HepG2 (cell line): ENCODE measurements around the gene KBTBD13. TPM values are rescaled to one million over a fixed set of nuclear protein-coding genes. Genes with fewer than 3 reads are reported as not detected.

Experiments used
- ARNT2 ChIP-seq: sonication (generic); formaldehyde crosslinking; IDR thresholded peaks from 2 replicates; pipeline ENCODE4 v1.8.0; 2022; ENCODE audit warnings: mild to moderate bottlenecking, low read depth, missing genetic modification reagents, moderate library complexity
- ATF6 ChIP-seq: sonication (generic); formaldehyde crosslinking; conservative IDR thresholded peaks from 2 replicates; pipeline ENCODE4 v1.4.0; 2020; ENCODE audit warnings: missing genetic modification reagents
- CBX5 ChIP-seq: sonication (generic); formaldehyde crosslinking; IDR thresholded peaks from 2 replicates; pipeline ENCODE4 v1.4.0; 2020; ENCODE audit warnings: missing genetic modification reagents, borderline replicate concordance
- CC2D1A ChIP-seq: sonication (generic); formaldehyde crosslinking; IDR thresholded peaks from 2 replicates; pipeline ENCODE4 v1.8.1; 2023; ENCODE audit warnings: mild to moderate bottlenecking, missing genetic modification reagents
- DPF2 ChIP-seq: sonication (generic); formaldehyde crosslinking; IDR thresholded peaks from 2 replicates; pipeline ENCODE4 v1.4.0; 2020; ENCODE audit warnings: mild to moderate bottlenecking, low read depth, missing genetic modification reagents, borderline replicate concordance
- GATA4 ChIP-seq: sonication (generic); IDR thresholded peaks from 2 replicates; pipeline ENCODE4 v1.6.1; 2016; ENCODE audit warnings: antibody characterized with exemption, low read depth, borderline replicate concordance
- HMG20A ChIP-seq: IDR thresholded peaks from 2 replicates; pipeline ENCODE4 v1.6.1; 2016; ENCODE audit warnings: borderline replicate concordance
- KDM2A ChIP-seq: sonication (generic); formaldehyde crosslinking; IDR thresholded peaks from 2 replicates; pipeline ENCODE4 v1.4.0; 2020; ENCODE audit warnings: low read depth, missing genetic modification reagents, borderline replicate concordance
- MAF1 ChIP-seq: sonication (generic); formaldehyde crosslinking; IDR thresholded peaks from 2 replicates; pipeline ENCODE4 v1.5.0; 2020; ENCODE audit warnings: missing genetic modification reagents, borderline replicate concordance
- MIER3 ChIP-seq: IDR thresholded peaks from 2 replicates; pipeline ENCODE4 v1.6.1; 2016; ENCODE audit warnings: missing compliant biosample characterization, borderline replicate concordance
- NFE2L2 ChIP-seq: fragments of 150-350 bp; IDR thresholded peaks from 2 replicates; pipeline ENCODE4 v1.6.1; 2014; ENCODE audit warnings: low read length
- POGZ ChIP-seq: sonication (generic); formaldehyde crosslinking; IDR thresholded peaks from 2 replicates; pipeline ENCODE4 v1.4.0; 2020; ENCODE audit warnings: mild to moderate bottlenecking, missing genetic modification reagents
- SALL2 ChIP-seq: sonication (generic); formaldehyde crosslinking; IDR thresholded peaks from 2 replicates; pipeline ENCODE4 v1.8.1; 2023; ENCODE audit warnings: mild to moderate bottlenecking, missing genetic modification reagents, inconsistent platforms
- SRY ChIP-seq: sonication (generic); formaldehyde crosslinking; IDR thresholded peaks from 2 replicates; pipeline ENCODE4 v1.8.0; 2022; ENCODE audit warnings: mild to moderate bottlenecking, missing genetic modification reagents
- TFE3 ChIP-seq: IDR thresholded peaks from 2 replicates; pipeline ENCODE4 v1.6.1; 2016
- ZNF10 ChIP-seq: sonication (generic); formaldehyde crosslinking; IDR thresholded peaks from 2 replicates; pipeline ENCODE4 v1.4.0; 2020; ENCODE audit warnings: mild to moderate bottlenecking, low read depth, missing genetic modification reagents, borderline replicate concordance
- ZNF367 ChIP-seq: sonication (generic); formaldehyde crosslinking; IDR thresholded peaks from 2 replicates; pipeline ENCODE4 v1.4.0; 2020; ENCODE audit warnings: missing genetic modification reagents, borderline replicate concordance
- ZNF512B ChIP-seq: sonication (generic); formaldehyde crosslinking; IDR thresholded peaks from 2 replicates; pipeline ENCODE4 v1.5.1; 2020; ENCODE audit warnings: missing genetic modification reagents, mild to moderate bottlenecking, borderline replicate concordance
- ZNF580 ChIP-seq: IDR thresholded peaks from 2 replicates; pipeline ENCODE4 v1.6.1; 2016; ENCODE audit warnings: low read depth, borderline replicate concordance
- ZNF598 ChIP-seq: sonication (generic); formaldehyde crosslinking; IDR thresholded peaks from 2 replicates; pipeline ENCODE4 v1.5.1; 2020; ENCODE audit warnings: mild to moderate bottlenecking, missing genetic modification reagents, borderline replicate concordance
- ZNF672 ChIP-seq: sonication (generic); formaldehyde crosslinking; IDR thresholded peaks from 2 replicates; pipeline ENCODE4 v1.8.1; 2022; ENCODE audit warnings: missing genetic modification reagents
- ZNF737 ChIP-seq: sonication (generic); formaldehyde crosslinking; IDR thresholded peaks from 2 replicates; pipeline ENCODE4 v1.5.0; 2020; ENCODE audit warnings: missing genetic modification reagents, mild to moderate bottlenecking, borderline replicate concordance
- ZNF747 ChIP-seq: sonication (generic); formaldehyde crosslinking; IDR thresholded peaks from 2 replicates; pipeline ENCODE4 v1.8.1; 2023; ENCODE audit warnings: missing genetic modification reagents, mild to moderate bottlenecking, borderline replicate concordance
- polyA plus RNA-seq, 8 experiments: library from polyadenylated mRNA; depleted of rRNA in 3 of 8; stranded (reverse) in 7 of 8; unstranded in 1 of 8; fragments of >200 nt; fragmentation: Illumina TruSeq in 4 of 8; extraction: Trizol in 4 of 8; gene quantifications; 2 replicates each; pipeline versions ENCODE4 v1.2.1 to v1.2.3, GENCODE V29; 2011 to 2016; ENCODE audit warnings: low read depth in 4 of 8, missing spikeins in 1 of 8, mixed read lengths in 1 of 8; ENCODE audit not compliant: insufficient read depth in 1 of 8
- total RNA-seq, 5 experiments: library from RNA; depleted of rRNA; stranded (reverse); fragments of >200 nt; fragmentation: Illumina TruSeq; extraction: Trizol; gene quantifications; 2 replicates each; pipeline ENCODE4 v1.2.3, GENCODE V29; 2016; ENCODE audit warnings: low read depth in 1 of 5

Gene KBTBD13
- total and polyA plus RNA-seq, 2 of the 13 experiments (the other 11 are each of a cell fraction or from before 2014, with no cell fraction given) = not detected

GRCh38 chr15:65044724-65045481, 31.6 kb upstream of the KBTBD13 start, which contains the start of gene SLC51B (continued):
- no peak for TF ChIP-seq GATA4
- TF ChIP-seq ZNF367 = no peak
- TF ChIP-seq ATF6 (CRISPR knock-in tag) = no peak
- TF ChIP-seq ZNF598 = 0 out of 2 replicates have a peak, but pooled peaks have one; percentile 53
- no peak for TF ChIP-seq NFE2L2
- TF ChIP-seq CC2D1A (CRISPR knock-in tag) = no peak
- TF ChIP-seq ZNF580 (CRISPR knock-in tag) = 0 out of 2 replicates have a peak, but pooled peaks have one; percentile 57
- TF ChIP-seq HMG20A = peak; percentile 80; the same call in 1 of the 2 replicates
- TF ChIP-seq KDM2A (CRISPR knock-in tag) = peak; percentile 72
- peak; percentile 88; the same call in 1 of the 2 replicates for TF ChIP-seq CBX5 (CRISPR knock-in tag)
- TF ChIP-seq MAF1 = no peak
- TF ChIP-seq SALL2 = 0 out of 2 replicates have a peak, but pooled peaks have one; percentile 47
- no peak for TF ChIP-seq ZNF10 (CRISPR knock-in tag)
- TF ChIP-seq ZNF512B (CRISPR knock-in tag) = no peak
- peak; percentile 87 for TF ChIP-seq TFE3 (CRISPR knock-in tag)
- no peak for TF ChIP-seq SRY (CRISPR knock-in tag)
- peak; percentile 81; the same call in 1 of the 2 replicates for TF ChIP-seq DPF2
- TF ChIP-seq ARNT2 = no peak
- peak; percentile 79 for TF ChIP-seq MIER3
- TF ChIP-seq ZNF747 = peak; percentile 82; the same call in 1 of the 2 replicates
- TF ChIP-seq ZNF737 (CRISPR knock-in tag) = no peak; the same call in 1 of the 2 replicates
- TF ChIP-seq ZNF672 (CRISPR knock-in tag) = no peak
- peak; percentile 76 for TF ChIP-seq POGZ
